ENCODE data around the gene AOC1.
"Not testable (repeated sequence)": the region's sequence is repeated elsewhere in the genome, so short reads cannot be mapped to it uniquely, and the experiment has no call there.

Gene AOC1

GRCh38 chr7:150898475-150899011 lies 46.2 kb downstream of the AOC1 start:
- peak; percentile 69 for DNase-seq

- no peak for DNase-seq
These were observed 48.4 kb downstream of the AOC1 start for GRCh38 chr7:150900675-150901074.

- DNase-seq: no peak
These were observed 49.1 kb downstream of the AOC1 start for GRCh38 chr7:150901160-150902035.

- DNase-seq: no peak
These were observed 50.0 kb downstream of the AOC1 start for GRCh38 chr7:150902078-150903033.

GRCh38 chr7:150903606-150904005 lies 51.3 kb downstream of the AOC1 start:
- peak; percentile 82 for DNase-seq

- no peak for DNase-seq
These were observed 51.9 kb downstream of the AOC1 start for GRCh38 chr7:150904011-150904909.

GRCh38 chr7:150908173-150908572 lies 55.9 kb downstream of the AOC1 start:
- no peak for DNase-seq

- DNase-seq: no peak
These were observed 57.1 kb downstream of the AOC1 start for GRCh38 chr7:150909200-150909995.

- not testable (repeated sequence) for DNase-seq
These were observed 58.1 kb downstream of the AOC1 start for GRCh38 chr7:150910305-150910995.

- DNase-seq: no peak
These were observed 58.7 kb downstream of the AOC1 start for GRCh38 chr7:150910996-150911422.

Data from NCI-H774 (cell line).